CD4-positive, alpha-beta T cell treated with Interleukin-4 for 1 hour (primary cell): ENCODE results near the gene COL5A1.

Experiments used
- DNase-seq, 2 donors: peaks; one replicate each; pipeline ENCODE4 v3.0.0-alpha.2; 2020 to 2022

COL5A1 gene

GRCh38 chr9:134750450-134751155, 109.0 kb downstream of the COL5A1 start:
- no peak for DNase-seq

GRCh38 chr9:134751622-134752021, 110.0 kb downstream of the COL5A1 start:
- DNase-seq: no peak

GRCh38 chr9:134752471-134753168, 111.0 kb downstream of the COL5A1 start:
- DNase-seq: no peak

- no peak for DNase-seq
These were observed 111.6 kb downstream of the COL5A1 start for GRCh38 chr9:134753191-134753590.

GRCh38 chr9:134755221-134755907, 113.8 kb downstream of the COL5A1 start:
- no peak for DNase-seq

- no peak for DNase-seq
These were observed 114.5 kb downstream of the COL5A1 start for GRCh38 chr9:134756098-134756497.

DNA sequence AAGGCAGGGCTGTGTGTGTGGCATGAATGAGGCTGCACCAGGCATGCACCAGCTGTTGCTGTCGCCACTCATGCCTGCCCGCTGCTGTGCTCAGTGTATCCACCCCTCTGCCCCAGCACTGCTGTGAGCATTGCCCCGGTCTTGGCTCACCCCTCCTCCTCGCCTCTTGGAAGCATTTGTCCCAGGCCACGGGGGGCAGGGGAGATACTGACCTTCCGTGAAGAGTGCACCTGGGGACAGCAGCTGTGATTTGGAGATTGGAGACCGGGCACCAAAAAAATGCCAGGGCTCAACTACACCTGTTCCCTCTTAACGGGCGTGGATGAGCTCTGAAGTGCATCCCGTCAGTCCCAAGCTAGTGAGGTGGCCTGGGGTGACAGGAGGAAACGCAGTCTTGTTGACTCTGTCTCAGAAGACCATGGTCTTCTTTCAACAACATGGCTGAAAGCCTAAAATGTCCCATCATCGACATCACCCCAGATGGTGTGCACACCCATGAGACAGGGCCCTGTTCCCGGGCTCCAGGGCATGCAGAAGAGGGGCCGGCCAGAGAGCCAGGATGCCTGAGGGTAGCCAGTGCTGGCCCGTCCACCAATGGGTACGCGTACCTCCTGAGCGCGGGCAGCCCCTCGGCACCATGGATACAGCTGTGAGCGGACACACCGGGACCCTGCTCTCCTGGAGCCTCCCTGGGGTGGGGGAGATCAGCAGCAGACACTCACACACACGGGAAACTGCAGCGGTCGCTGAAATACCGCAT, 115.8 kb downstream of the COL5A1 start:
- DNase-seq: no peak

- DNase-seq: no peak
These were observed 117.5 kb downstream of the COL5A1 start for GRCh38 chr9:134758949-134759607.

DNA sequence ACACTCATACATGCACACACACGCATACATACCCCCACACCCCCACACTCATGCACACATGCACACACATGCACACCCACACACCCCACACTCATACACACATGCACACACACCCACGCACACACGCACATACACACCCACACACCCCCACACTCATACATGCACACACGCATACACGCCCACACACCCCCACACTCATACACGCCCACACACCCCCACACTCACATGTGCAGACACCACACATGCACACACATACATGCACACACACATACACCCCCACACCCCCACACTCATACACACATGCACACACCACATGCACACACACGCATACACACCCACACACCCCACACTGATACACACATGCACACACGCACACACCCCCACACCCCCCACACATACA, 118.3 kb downstream of the COL5A1 start:
- no peak for DNase-seq

DNA sequence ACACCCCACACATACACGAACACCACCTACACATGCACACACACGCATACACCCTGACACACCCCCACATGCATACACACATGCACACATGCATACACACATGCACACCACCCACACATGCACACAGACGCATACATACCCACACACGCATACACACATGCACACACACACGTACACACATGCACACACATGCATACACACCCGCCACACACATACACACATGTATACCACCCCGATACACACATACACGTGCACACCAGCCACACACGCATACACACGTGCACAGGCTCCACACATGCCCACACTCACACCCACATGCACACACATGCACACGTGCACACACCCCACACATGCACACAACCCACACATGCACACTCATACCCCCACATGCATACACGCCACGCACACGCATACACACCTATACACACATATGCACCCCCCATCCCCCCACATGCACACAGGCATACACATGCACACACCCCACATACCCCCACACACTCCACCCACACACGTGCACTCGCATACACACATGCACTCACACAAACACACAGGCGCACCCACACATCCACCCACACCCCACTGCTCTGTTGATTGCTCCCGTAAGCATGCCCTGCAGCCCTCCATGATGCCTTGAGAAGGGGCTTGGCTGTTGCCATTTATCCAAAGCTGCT, 119.3 kb downstream of the COL5A1 start:
- no peak for DNase-seq

DNA sequence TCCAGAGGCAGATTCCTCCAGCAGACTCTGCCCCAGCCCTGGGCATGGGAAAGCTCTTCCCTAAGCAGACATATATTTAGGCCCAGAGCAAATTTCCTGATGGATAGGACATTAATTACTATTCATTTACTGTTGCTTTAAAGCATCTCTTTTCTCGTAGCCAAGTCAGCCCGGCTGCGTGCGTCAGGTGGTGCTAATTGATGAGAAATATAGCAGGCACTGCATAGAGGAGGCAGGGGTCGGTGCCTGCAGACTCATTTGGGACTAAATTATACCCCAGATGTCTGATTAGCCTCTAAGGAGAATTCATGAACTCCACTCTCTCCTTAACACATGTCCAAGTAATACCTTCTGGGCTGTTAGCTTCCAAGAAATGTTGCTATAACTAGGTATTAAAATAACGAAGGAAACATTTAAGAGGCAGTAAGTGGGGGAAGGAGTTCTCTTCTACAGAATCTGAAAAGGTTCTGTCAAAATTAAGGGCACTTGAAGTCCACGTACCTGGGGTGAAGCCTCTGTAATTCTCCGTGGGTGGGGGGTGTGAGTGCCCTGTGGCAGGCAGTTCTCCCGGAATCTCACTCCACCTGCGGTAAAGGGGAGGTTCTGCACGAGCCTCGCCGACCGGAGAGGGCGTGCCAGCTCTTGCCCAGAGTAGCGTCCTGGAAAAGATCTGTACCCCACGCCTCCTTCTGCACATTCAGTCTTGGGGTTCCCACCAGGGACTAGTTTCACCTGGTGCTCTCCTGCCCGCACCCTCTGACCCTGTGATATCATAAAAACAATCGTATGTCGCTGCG, 123.1 kb downstream of the COL5A1 start:
- no peak for DNase-seq

- no peak for DNase-seq
These were observed 124.2 kb downstream of the COL5A1 start for GRCh38 chr9:134765785-134766184.

DNA sequence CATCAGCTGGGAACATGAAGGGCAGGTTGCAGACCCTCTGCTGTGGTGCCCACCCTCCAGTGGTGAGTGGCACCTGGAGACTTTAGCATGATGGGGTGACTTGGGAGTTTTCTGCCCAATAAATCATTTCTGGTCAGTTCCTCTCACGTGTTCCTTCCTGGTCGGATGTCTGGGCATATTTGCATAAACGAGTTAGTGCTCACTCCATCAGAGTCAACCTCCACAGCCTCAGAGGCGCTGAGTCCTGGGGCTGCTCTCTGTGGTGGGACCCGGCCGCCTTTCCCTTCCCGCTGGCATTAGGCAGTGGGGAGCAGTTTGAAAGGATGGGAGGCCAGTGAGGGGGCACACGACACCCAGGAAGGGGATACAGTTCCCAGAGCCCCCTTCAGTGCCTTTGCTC, 125.0 kb downstream of the COL5A1 start:
- DNase-seq: no peak

GRCh38 chr9:134768332-134768708, 126.7 kb downstream of the COL5A1 start:
- no peak for DNase-seq

DNA sequence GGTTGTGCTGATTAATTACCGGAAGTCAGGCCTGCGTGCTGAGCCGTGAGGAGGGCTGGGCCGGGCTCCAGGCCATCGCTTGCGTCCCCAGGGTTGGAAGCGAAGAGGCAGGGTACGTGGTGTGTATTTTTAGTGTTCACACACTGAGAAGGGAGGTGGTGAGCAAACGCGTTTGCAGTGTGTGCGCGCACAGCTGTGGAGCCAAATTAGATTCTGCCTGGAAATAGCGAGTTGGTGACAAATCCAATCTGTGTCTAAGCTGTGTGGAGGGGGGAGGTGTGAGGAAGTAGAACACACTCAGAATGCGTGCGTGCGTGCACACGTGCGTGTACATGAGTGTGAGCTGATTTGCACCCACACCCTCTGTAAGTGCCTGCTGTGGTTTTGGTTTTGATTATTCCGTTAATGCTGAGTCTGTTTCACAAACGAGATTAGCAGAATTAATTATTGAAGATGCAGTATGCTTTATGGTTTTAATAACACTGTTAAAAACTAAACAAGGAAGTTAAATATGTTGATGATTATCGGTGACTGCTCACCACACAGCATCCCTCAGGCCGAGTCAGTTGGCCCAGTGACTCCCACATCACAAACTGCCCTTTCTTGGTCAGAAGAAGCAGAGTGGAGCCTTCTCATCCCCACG, 127.2 kb downstream of the COL5A1 start:
- DNase-seq: no peak

DNA sequence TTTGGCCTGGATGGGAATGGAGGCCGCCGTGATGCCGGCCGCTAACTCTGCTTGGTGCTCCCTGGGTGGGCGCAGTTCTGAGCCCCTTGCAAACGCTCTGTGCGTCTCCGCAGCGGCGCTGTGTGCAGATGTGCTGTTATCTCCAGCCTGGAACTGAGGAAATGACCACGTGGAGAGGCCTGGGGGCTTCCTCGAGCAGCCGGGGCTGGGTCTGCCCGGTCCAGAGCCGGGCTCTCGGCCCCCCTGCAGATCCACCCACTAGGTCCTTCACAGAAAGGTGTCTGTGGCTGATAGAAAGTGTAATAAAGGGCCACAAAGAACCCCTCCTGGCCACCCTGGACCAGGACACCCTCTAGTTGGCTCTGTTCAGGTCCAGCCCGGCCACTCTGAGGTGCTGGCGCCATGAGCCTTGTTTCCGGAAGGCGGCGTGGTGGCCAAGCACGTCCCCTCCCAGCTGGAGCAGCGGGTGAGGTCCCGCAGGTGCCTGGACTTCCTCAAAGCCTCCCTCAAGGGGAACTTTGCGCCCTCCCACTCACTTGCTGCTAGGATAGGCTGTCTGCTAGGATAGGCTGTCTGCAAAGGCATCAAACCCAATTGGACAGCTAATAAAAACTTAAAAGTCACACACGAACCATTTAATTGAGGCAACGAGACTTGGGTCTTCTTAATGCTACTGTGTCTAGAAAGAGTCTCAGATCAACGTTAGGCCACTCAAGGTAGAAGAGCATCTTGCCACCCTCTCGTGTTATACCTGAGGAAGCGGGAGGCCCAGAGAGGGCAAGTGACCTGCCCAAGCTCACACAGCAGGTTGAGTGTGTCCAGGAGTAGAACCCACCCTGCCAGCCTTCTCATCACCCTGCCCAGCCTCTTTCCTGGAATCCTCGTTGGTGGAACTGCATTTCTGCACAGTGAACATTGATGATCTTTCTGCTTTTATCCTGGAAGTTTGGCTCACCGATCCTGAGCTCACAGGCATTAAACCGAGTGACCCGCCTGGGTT, 129.7 kb downstream of the COL5A1 start:
- DNase-seq: no peak

DNA sequence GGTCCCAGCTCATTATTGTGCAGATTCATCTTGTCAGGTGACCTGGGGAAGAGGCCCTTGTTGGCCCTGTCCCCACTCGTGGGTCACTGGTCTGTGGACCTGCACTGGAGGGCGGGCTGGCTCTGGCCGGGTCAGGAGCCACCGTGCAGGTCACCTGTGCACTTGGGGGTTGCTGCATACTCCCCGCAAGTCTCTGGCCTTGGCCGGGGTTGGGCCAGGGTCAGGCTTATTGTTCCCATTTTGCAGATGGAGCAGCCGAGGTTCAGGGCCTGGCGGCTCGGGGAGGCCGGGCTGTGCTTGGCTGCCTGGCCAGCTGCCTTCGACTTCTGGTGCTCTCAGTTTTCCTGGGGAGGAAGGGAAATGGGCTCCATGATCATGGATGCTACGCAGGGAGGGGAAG, 130.7 kb downstream of the COL5A1 start:
- no peak for DNase-seq

DNA sequence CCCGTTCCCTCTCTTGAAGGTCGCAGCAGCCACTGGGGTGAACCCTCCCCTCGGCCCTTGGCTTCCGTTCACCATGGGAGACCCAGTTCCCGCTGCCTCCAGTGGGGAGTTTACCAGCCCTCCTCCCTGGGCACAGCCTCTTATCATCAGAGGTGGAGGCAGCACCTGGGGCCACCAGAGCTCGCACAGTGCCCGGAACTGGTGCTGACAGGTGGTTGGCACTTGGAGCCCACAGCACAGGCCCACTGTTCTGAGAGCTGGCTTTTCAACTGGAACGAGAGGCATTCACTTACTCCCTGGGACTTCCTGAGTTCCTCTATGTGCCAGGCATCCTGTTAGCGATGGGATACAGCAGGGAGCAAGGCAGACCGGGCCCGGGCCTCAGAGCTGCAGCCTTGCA, 132.2 kb downstream of the COL5A1 start:
- DNase-seq: no peak

DNA sequence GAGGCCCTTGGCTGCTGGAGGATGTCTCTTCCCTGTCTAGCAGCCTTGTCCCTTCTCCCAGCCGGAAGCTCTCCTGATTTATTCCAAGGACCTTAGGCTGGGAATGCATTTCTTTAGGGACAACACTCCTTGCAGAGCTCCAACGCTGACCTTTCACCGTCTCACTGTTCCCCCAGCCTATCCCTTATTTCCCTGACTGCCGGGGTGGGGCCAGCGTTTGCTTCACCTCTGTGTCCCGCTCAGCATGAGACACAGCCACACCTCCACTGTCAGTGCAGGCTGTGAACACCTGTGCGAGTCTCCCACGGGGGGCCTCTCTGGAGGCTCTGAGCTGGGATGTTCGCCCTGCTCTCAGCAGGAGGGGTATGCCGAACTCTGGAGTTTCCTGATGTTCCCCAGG, 132.8 kb downstream of the COL5A1 start:
- DNase-seq: no peak
